SU-DHL-6 (cell line): ENCODE measurements around the gene TCF12.

Experiments
- H2AFZ ChIP-seq: fragments of 200-600 bp; sonication (generic); 2 replicates; pipeline ENCODE4 v1.6.1; 2014; ENCODE audit warnings: low read depth, mild to moderate bottlenecking, moderate library complexity, mixed read lengths, antibody characterized with exemption, low read length; ENCODE audit not compliant: severe bottlenecking
- H3F3A ChIP-seq: fragments of 200-600 bp; shearing (Covaris generic); 2 replicates; pipeline ENCODE4 v1.6.0; 2016; ENCODE audit warnings: antibody characterized with exemption, mild to moderate bottlenecking; ENCODE audit not compliant: insufficient read depth
- H3K27ac ChIP-seq: fragments of 200-600 bp; sonication (generic); 2 replicates; pipeline ENCODE4 v1.5.1; 2016; ENCODE audit warnings: low read depth, mild to moderate bottlenecking, low read length, moderate library complexity, mixed read lengths
- H3K27me3 ChIP-seq: fragments of 200-600 bp; sonication (generic), shearing (Covaris generic); 2 replicates; pipeline ENCODE4 v1.6.0; 2014; ENCODE audit warnings: mild to moderate bottlenecking, low read length
- H3K36me3 ChIP-seq: fragments of 200-600 bp; sonication (generic); 2 replicates; pipeline ENCODE4 v1.6.1; 2014; ENCODE audit warnings: mild to moderate bottlenecking, low read length, mixed read lengths
- H3K4me2 ChIP-seq: fragments of 300-600, 200-600 bp; shearing (Covaris generic), sonication (generic); 2 replicates; pipeline ENCODE4 v1.6.0; 2014; ENCODE audit warnings: low read length, low read depth, mild to moderate bottlenecking; ENCODE audit not compliant: poor library complexity, severe bottlenecking
- H3K4me3 ChIP-seq: fragments of 200-600 bp; sonication (generic); 2 replicates; pipeline ENCODE4 v1.5.1; 2014; ENCODE audit warnings: antibody characterized with exemption, low read length, mild to moderate bottlenecking, mixed read lengths; ENCODE audit not compliant: insufficient read depth, poor library complexity, severe bottlenecking
- H3K79me2 ChIP-seq: fragments of 200-600 bp; sonication (generic); 2 replicates; pipeline ENCODE4 v1.6.1; 2014; ENCODE audit warnings: mild to moderate bottlenecking, low read length, moderate library complexity; ENCODE audit not compliant: insufficient read depth
- H3K9ac ChIP-seq: fragments of 200-600 bp; sonication (generic); 2 replicates; pipeline ENCODE4 v1.7.0; 2014; ENCODE audit warnings: mild to moderate bottlenecking, low read length
- H3K9me2 ChIP-seq: fragments of 200-600 bp; sonication (generic); replicated peaks from 2 replicates; pipeline ENCODE4 v1.6.1; 2014; ENCODE audit warnings: low read length; ENCODE audit not compliant: insufficient read depth
- H3K9me3 ChIP-seq: fragments of 200-600 bp; sonication (generic); 2 replicates; pipeline ENCODE4 v1.6.1; 2014; ENCODE audit warnings: low read length, mixed read lengths; ENCODE audit not compliant: insufficient read depth
- H4K20me1 ChIP-seq: fragments of 200-600 bp; sonication (generic); 2 replicates; pipeline ENCODE4 v1.6.1; 2014; ENCODE audit warnings: low read depth, mild to moderate bottlenecking, antibody characterized with exemption, low read length, moderate library complexity, mixed read lengths
- CTCF ChIP-seq: fragments of 200-600 bp; sonication (generic); IDR thresholded peaks from one replicate; pipeline ENCODE4 v1.5.1; 2017; ENCODE audit warnings: antibody characterized with exemption, mild to moderate bottlenecking, low read length, moderate library complexity; ENCODE audit not compliant: insufficient read depth, poor library complexity, severe bottlenecking
- EZH2phosphoT487 ChIP-seq: fragments of 200-600 bp; sonication (generic), shearing (Covaris generic); conservative IDR thresholded peaks from 2 replicates; pipeline ENCODE4 v1.6.1; 2018; ENCODE audit warnings: mild to moderate bottlenecking, antibody characterized with exemption, low read length, moderate library complexity, mixed read lengths

TCF12 gene

GRCh38 chr15:57189466-57189865 lies 271.0 kb downstream of the TCF12 start:
- H3K4me3 ChIP-seq, result no peak overlapping the region
- no peaks in the 10 kb centered on the region for H3K9me3 ChIP-seq
- no peaks in the 10 kb centered on the region for H3F3A ChIP-seq
- no peaks in the 10 kb centered on the region for H3K27me3 ChIP-seq
- no peaks in the 10 kb centered on the region for H4K20me1 ChIP-seq
- H3K9ac ChIP-seq, result no peak overlapping the region
- no peak overlapping the region for H3K4me2 ChIP-seq
- TF ChIP-seq CTCF (no peak), EZH2phosphoT487 (no peak)
- H3K36me3 ChIP-seq, result 0 out of 2 replicates have a peak, but pooled peaks cover 4% of the 10 kb centered on the region
- H3K27ac ChIP-seq, result no peak overlapping the region
- H3K79me2 ChIP-seq, result no peaks in the 10 kb centered on the region
- H3K9me2 ChIP-seq, result no peaks in the 10 kb centered on the region
- no peak overlapping the region for H2AFZ ChIP-seq

DNA sequence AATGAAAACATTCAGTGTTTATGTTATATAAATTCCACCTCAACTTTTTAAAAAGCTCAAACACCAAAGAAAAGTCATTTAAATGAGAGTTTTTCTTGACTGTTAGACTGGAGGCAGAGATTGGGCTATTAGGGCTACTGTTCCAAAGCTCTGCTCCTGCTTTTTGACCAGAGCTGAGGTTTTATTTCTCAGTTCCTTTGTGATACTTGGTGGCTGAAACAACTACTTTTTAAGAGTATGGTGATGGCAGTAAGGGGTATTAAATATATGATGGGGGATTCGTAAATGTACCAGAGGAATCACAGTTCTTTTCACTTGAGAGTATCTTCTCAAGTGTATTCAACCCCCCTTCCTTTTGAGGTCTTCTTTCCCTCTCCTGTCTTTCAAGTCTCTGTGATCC lies 271.8 kb downstream of the TCF12 start:
- Histone ChIP-seq H3K9me2 (no peaks in the 10 kb centered on the region), H2AFZ (no peak overlapping the region), H3K4me2 (no peak overlapping the region), H3F3A (no peaks in the 10 kb centered on the region), H3K27me3 (no peaks in the 10 kb centered on the region), H4K20me1 (no peaks in the 10 kb centered on the region), H3K27ac (no peak overlapping the region), H3K9ac (no peak overlapping the region), H3K36me3 (0 out of 2 replicates have a peak, but pooled peaks cover 2% of the 10 kb centered on the region), H3K4me3 (no peak overlapping the region), H3K79me2 (no peaks in the 10 kb centered on the region), H3K9me3 (no peaks in the 10 kb centered on the region)
- TF ChIP-seq EZH2phosphoT487, result no peak
- TF ChIP-seq CTCF, result no peak

DNA sequence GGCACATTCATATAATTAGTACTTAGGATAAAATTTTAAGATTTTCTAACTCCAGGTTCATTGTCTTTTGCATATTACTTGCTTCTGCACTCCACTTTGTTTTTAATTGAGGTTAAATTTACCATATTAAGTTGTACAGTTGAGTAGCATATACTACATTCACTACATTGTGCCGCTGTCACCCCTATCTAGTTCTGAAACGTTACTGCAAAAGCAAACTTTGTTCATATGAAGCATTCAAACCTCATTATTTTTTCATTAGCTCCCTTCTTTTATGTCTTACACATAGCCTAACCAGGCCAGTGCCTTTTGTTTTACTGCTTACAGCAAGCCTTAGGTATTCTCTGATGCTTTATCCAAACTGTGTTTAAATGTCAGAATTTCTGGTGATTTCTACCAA lies 274.7 kb downstream of the TCF12 start:
- Histone ChIP-seq H3K27me3 (no peaks in the 10 kb centered on the region), H3K36me3 (no peaks in the 10 kb centered on the region), H3K9ac (no peak overlapping the region), H3K79me2 (no peaks in the 10 kb centered on the region), H3K9me3 (no peaks in the 10 kb centered on the region), H3K27ac (no peak overlapping the region), H4K20me1 (no peaks in the 10 kb centered on the region), H3F3A (no peaks in the 10 kb centered on the region), H3K4me3 (no peak overlapping the region), H3K9me2 (no peaks in the 10 kb centered on the region), H2AFZ (no peak overlapping the region), H3K4me2 (no peak overlapping the region)
- TF ChIP-seq EZH2phosphoT487 (no peak), CTCF (no peak)
